CD8-positive, alpha-beta memory T cell (primary cell): ENCODE results near the gene CDK19. TPM values are rescaled to one million over a fixed set of nuclear protein-coding genes. Genes with fewer than 3 reads are reported as not detected.
A peak's percentile ranks its signal among the peaks of the same experiment; 100 is the strongest.
"Not testable (repeated sequence)": the region's sequence is repeated elsewhere in the genome, so short reads cannot be mapped to it uniquely, and the experiment has no call there.

ENCODE experiments used
- CTCF ChIA-PET: fragments of 350-600 bp; sonication (Branson Sonifier 250); formaldehyde crosslinking; loops from one replicate; lab custom pipeline; 2021; ENCODE audit warnings: antibody characterized with exemption; lab: Charles Lee
- POLR2A ChIA-PET: fragments of 350-600 bp; sonication (Branson Sonifier 250); formaldehyde crosslinking; loops from one replicate; lab custom pipeline; 2021; ENCODE audit warnings: antibody characterized with exemption; lab: Charles Lee
- DNase-seq, 5 donors: peaks; one replicate each; pipeline versions ENCODE4 v3.0.0 to v3.0.0-alpha.2; 2020 to 2022; ENCODE audit warnings: mixed read lengths in 1 of 5
- H3K27ac ChIP-seq: one replicate; pipeline ENCODE4 v1.7.0; 2013; ENCODE audit warnings: low read depth, mild to moderate bottlenecking, low read length, moderate library complexity
- H3K27me3 ChIP-seq: 2 replicates; pipeline ENCODE4 v1.7.0; 2013; ENCODE audit warnings: low read length, mild to moderate bottlenecking; ENCODE audit not compliant: insufficient read depth, poor library complexity, severe bottlenecking
- H3K36me3 ChIP-seq: 2 replicates; pipeline ENCODE4 v1.7.0; 2013; ENCODE audit warnings: mild to moderate bottlenecking, low read length, moderate library complexity; ENCODE audit not compliant: insufficient read depth
- H3K4me1 ChIP-seq: 2 replicates; pipeline ENCODE4 v1.7.0; 2013; ENCODE audit warnings: mild to moderate bottlenecking, low read length, moderate library complexity; ENCODE audit not compliant: insufficient read depth
- H3K4me3 ChIP-seq: 2 replicates; pipeline ENCODE4 v1.7.0; 2013; ENCODE audit warnings: mild to moderate bottlenecking, low read length
- H3K9me3 ChIP-seq: 2 replicates; pipeline ENCODE4 v1.7.0; 2013; ENCODE audit warnings: mild to moderate bottlenecking, low read length
- H3K27ac Mint-ChIP-seq, 8 donors: one replicate each; pipeline ENCODE4 v1.8.0; 2020 to 2021; ENCODE audit warnings: mixed read lengths in 8 of 8, mild to moderate bottlenecking in 6 of 8, inconsistent platforms in 3 of 8, moderate library complexity in 3 of 8
- H3K27me3 Mint-ChIP-seq, 2 donors: one replicate each; pipeline ENCODE4 v1.8.0; 2020 to 2021; ENCODE audit warnings: mixed read lengths in 2 of 2, mild to moderate bottlenecking in 1 of 2, moderate library complexity in 1 of 2
- H3K36me3 Mint-ChIP-seq, 3 donors: one replicate each; pipeline ENCODE4 v1.8.0; 2020 to 2021; ENCODE audit warnings: mixed read lengths in 3 of 3, inconsistent platforms in 1 of 3, mild to moderate bottlenecking in 1 of 3
- H3K4me1 Mint-ChIP-seq, 3 donors: one replicate each; pipeline ENCODE4 v1.8.0; 2020 to 2021; ENCODE audit warnings: mixed read lengths in 3 of 3, inconsistent platforms in 1 of 3, mild to moderate bottlenecking in 1 of 3
- H3K4me3 Mint-ChIP-seq, 7 donors: one replicate each; pipeline ENCODE4 v1.8.0; 2020 to 2021; ENCODE audit warnings: mixed read lengths in 7 of 7, mild to moderate bottlenecking in 6 of 7, moderate library complexity in 4 of 7, inconsistent platforms in 2 of 7
- H3K9me3 Mint-ChIP-seq, 5 donors: one replicate each; pipeline ENCODE4 v1.8.0; 2020 to 2022; ENCODE audit warnings: mixed read lengths in 5 of 5, mild to moderate bottlenecking in 3 of 5, moderate library complexity in 2 of 5, inconsistent platforms in 1 of 5
- polyA plus RNA-seq: library from polyadenylated mRNA; unstranded; fragments of 300-500 nt; fragmentation: Illumina TruSeq; gene quantifications from one replicate; pipeline ENCODE4 v1.2.3, GENCODE V29; 2021
- total RNA-seq, 2 experiments: library from RNA; stranded (reverse); gene quantifications; one replicate each; pipeline ENCODE4 v1.2.3, GENCODE V29; 2021

CDK19 gene
- total and polyA plus RNA-seq, 3 experiments from 2014 or later: 2.1 to 9.1 (median 8.4) TPM

DNA sequence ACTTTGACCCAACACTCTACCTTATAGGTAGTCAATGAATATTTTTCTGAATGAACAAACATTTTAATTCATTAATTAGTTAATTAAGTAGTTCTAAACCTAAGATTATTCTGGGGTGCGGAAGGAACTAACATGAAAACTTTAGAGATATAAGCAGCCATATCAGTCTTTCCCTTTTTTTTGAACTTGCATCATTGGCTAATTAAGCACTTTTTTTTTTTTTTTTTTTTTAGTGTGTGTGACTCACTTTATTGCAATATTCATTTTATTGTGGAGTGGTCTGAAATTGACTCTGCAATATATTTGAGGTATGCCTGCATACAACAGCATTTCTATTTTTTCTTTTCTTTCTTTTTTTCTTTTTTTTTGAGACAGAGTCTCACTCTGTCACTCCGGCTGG lies 37.5 kb upstream of the CDK19 start:
- ChIA-PET POLR2A (no interaction called here), CTCF (interaction anchor here (1.4 kb wide), 1 partner anchor 43 kb away, joined by 3 read pairs; no protein-coding TSS in a partner anchor)
- Histone ChIP-seq H3K9me3 (no peaks in the 10 kb centered on the region), H3K4me1 (no peaks in the 10 kb centered on the region), H3K27me3 (no peaks in the 10 kb centered on the region), H3K27ac (no peak overlapping the region), H3K4me3 (no peak overlapping the region), H3K36me3 (no peaks in the 10 kb centered on the region)
- no peak overlapping the region for H3K4me3 Mint-ChIP-seq
- no peaks in the 10 kb centered on the region for H3K36me3 Mint-ChIP-seq
- H3K4me1 Mint-ChIP-seq: no peaks in the 10 kb centered on the region
- no peaks in the 10 kb centered on the region for H3K9me3 Mint-ChIP-seq
- H3K27ac Mint-ChIP-seq: peak overlapping the region in 1 of 8 donors; percentile 82
- peaks cover 0 to 2% of the 10 kb centered on the region in 2 donors for H3K27me3 Mint-ChIP-seq
- DNase-seq: no peak

- Histone ChIP-seq H3K36me3 (no peaks in the 10 kb centered on the region), H3K27ac (no peak overlapping the region), H3K4me3 (no peak overlapping the region), H3K27me3 (no peaks in the 10 kb centered on the region), H3K4me1 (no peaks in the 10 kb centered on the region), H3K9me3 (no peaks in the 10 kb centered on the region)
- no peak for DNase-seq
- Mint-ChIP-seq H3K36me3 (no peaks in the 10 kb centered on the region), H3K9me3 (no peaks in the 10 kb centered on the region), H3K27me3 (peaks cover 0 to 2% of the 10 kb centered on the region in 2 donors), H3K27ac (no peak overlapping the region), H3K4me3 (no peak overlapping the region), H3K4me1 (no peaks in the 10 kb centered on the region)
- ChIA-PET CTCF (interaction anchor here (1.2 kb wide), 1 partner anchor 120 kb away, joined by 3 read pairs; no protein-coding TSS in a partner anchor), POLR2A (no interaction called here)
Measured at GRCh38 chr6:110849781-110850180, 34.5 kb upstream of the CDK19 start.

DNA sequence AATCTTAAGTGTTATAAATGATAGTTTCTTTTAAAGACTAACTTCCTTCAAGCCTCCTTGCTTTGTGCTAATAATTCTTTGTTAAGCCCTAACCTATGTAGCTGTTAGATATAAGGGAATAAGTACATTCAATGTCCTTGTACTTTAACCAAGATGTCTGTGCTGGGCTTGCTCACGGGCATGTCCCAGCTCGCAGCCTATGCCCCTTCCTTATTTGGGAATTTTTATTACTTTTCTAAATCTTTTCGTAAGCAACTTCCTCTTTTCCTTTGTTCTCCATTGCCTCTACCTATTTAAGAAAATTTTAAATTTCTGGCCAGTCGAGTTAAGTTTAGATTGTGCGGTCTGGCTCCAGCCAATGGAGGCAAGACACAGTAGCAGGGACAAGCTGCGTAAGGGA lies 26.0 kb upstream of the CDK19 start:
- CTCF ChIA-PET: no interaction called here
- Mint-ChIP-seq H3K4me1 (no peaks in the 10 kb centered on the region), H3K27me3 (no peaks in the 10 kb centered on the region), H3K36me3 (no peaks in the 10 kb centered on the region), H3K27ac (no peak overlapping the region), H3K9me3 (no peaks in the 10 kb centered on the region), H3K4me3 (no peak overlapping the region)
- POLR2A ChIA-PET: no interaction called here
- H3K27me3 ChIP-seq: no peaks in the 10 kb centered on the region
- no peak overlapping the region for H3K27ac ChIP-seq
- no peak overlapping the region for H3K4me3 ChIP-seq
- DNase-seq: no peak
- no peaks in the 10 kb centered on the region for H3K36me3 ChIP-seq
- no peaks in the 10 kb centered on the region for H3K9me3 ChIP-seq
- no peaks in the 10 kb centered on the region for H3K4me1 ChIP-seq

DNA sequence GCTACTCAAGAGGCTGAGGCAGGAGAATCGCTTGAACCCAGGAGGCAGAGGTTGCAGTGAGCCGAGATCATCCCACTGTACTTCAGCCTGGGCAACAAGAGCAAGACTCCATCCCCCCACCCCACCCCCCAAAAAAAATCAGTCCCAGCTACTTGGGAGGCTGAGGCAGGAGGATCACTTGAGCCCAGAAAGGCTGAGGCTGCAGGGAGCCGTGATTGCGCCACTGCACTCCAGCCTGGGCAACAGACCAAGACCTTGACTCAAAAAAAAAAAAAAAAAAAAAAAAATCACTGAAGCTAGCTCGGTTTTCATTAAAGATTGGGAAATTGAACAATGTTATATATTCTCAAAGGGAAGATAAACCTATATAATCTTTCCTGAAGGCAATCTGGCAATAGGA lies 20.5 kb upstream of the CDK19 start:
- H3K36me3 Mint-ChIP-seq, H3K36me3 ChIP-seq, DNase-seq, H3K27me3 ChIP-seq, H3K27ac Mint-ChIP-seq, H3K27me3 Mint-ChIP-seq, H3K4me3 Mint-ChIP-seq, CTCF ChIA-PET, H3K4me1 ChIP-seq, H3K4me3 ChIP-seq, H3K4me1 Mint-ChIP-seq, H3K9me3 ChIP-seq, H3K9me3 Mint-ChIP-seq, H3K27ac ChIP-seq: not testable (repeated sequence)
- POLR2A ChIA-PET: interaction anchor here (0.6 kb wide), 1 partner anchor 47 kb away, joined by 3 read pairs; no protein-coding TSS in a partner anchor

DNA sequence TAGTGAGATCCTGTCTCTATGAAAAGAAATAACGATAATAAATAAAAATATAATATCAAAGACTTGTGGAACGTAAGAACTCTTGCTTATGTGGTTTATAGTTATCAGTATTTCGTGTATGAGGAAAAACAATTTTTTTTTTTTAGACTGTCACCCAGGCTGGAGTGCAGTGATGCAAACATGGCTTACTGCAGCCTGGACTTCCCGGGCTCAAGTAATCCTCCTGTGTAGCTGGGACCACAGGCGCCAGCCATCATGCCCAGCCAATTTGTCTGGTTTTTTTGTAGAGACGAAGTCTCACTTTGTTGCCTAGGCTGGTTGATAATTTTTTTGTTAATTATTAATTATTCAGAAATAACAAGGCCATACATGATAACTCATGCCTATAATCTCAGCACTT lies 18.6 kb upstream of the CDK19 start:
- Histone ChIP-seq H3K4me3 (no peak overlapping the region), H3K36me3 (no peaks in the 10 kb centered on the region), H3K4me1 (no peaks in the 10 kb centered on the region), H3K27ac (no peak overlapping the region), H3K27me3 (no peaks in the 10 kb centered on the region), H3K9me3 (no peaks in the 10 kb centered on the region)
- H3K4me3 Mint-ChIP-seq: no peak overlapping the region
- no peaks in the 10 kb centered on the region for H3K4me1 Mint-ChIP-seq
- no peaks in the 10 kb centered on the region for H3K36me3 Mint-ChIP-seq
- peak overlapping the region in 1 of 8 donors; percentile 54 for H3K27ac Mint-ChIP-seq
- no peak for DNase-seq
- H3K27me3 Mint-ChIP-seq: no peaks in the 10 kb centered on the region
- CTCF ChIA-PET: no interaction called here
- no peaks in the 10 kb centered on the region for H3K9me3 Mint-ChIP-seq
- POLR2A ChIA-PET: no interaction called here

GRCh38 chr6:110831405-110831804 lies 16.1 kb upstream of the CDK19 start:
- Histone ChIP-seq H3K27me3 (no peaks in the 10 kb centered on the region), H3K27ac (no peak overlapping the region), H3K4me3 (no peak overlapping the region), H3K4me1 (no peaks in the 10 kb centered on the region), H3K36me3 (no peaks in the 10 kb centered on the region), H3K9me3 (no peaks in the 10 kb centered on the region)
- Mint-ChIP-seq H3K36me3 (no peaks in the 10 kb centered on the region), H3K9me3 (no peaks in the 10 kb centered on the region), H3K4me3 (no peak overlapping the region), H3K4me1 (no peaks in the 10 kb centered on the region), H3K27me3 (no peaks in the 10 kb centered on the region), H3K27ac (no peak overlapping the region)
- ChIA-PET CTCF (no interaction called here), POLR2A (interaction anchor here (0.6 kb wide), 1 partner anchor 36 kb away, joined by 3 read pairs; no protein-coding TSS in a partner anchor)
- DNase-seq: no peak

- Mint-ChIP-seq H3K4me3 (no peak overlapping the region), H3K27me3 (no peaks in the 10 kb centered on the region), H3K4me1 (no peaks in the 10 kb centered on the region), H3K36me3 (no peaks in the 10 kb centered on the region), H3K27ac (no peak overlapping the region), H3K9me3 (no peaks in the 10 kb centered on the region)
- H3K27ac ChIP-seq: no peak overlapping the region
- no peaks in the 10 kb centered on the region for H3K36me3 ChIP-seq
- H3K4me1 ChIP-seq: no peaks in the 10 kb centered on the region
- DNase-seq: no peak
- no peaks in the 10 kb centered on the region for H3K9me3 ChIP-seq
- no peak overlapping the region for H3K4me3 ChIP-seq
- no peaks in the 10 kb centered on the region for H3K27me3 ChIP-seq
- POLR2A ChIA-PET: no interaction called here
- CTCF ChIA-PET: interaction anchor here (1.0 kb wide), 1 partner anchor 14 kb away, joined by 5 read pairs; the partner anchor contains the start of gene CDK19
Measured at GRCh38 chr6:110828396-110828795, 13.1 kb upstream of the CDK19 start.

DNA sequence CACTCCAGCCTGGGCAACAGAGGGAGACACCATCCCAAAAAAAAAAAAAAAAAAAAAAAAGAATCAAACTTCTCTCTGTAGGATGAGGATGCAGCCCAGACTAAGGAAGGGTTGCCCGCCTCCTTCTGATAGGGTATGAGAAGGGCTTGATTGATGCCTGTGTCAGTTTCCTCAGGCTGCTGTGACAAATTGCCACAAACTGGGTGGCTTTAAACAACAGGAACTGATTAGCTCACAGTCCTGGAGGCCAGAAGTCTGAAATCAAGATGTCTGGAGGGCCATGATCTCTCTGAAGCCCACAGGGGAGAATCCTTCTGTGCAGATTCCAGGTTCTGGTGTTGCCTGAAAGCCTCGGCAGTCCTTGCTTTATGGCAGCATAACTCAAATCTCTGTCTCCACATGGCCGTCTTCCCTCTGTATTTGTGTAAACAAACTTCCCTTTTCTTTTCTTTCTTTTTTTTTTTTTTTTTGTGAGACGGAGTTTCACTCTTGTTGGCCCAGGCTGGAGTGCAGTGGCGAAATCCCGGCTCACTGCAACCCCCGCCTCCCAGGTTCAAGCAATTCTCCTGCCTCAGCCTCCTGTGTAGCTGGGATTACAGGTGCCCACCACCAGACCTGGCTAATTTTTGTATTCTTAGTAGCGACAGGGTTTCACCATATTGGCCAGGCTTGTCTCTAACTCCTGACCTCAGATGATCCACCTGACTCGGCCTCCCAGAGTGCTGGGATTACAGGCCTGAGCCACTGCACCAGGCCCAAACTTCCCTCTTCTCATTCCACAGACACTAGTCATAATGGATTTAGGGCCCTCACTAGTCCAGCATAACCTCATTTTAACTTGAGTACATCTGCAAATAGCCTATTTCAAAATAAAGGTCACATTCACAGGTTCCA lies 11.2 kb upstream of the CDK19 start:
- Histone ChIP-seq H3K9me3 (no peaks in the 10 kb centered on the region), H3K4me3 (no peak overlapping the region), H3K27me3 (no peaks in the 10 kb centered on the region), H3K36me3 (no peaks in the 10 kb centered on the region), H3K4me1 (no peaks in the 10 kb centered on the region), H3K27ac (no peak overlapping the region)
- no peak overlapping the region for H3K27ac Mint-ChIP-seq
- H3K36me3 Mint-ChIP-seq: no peaks in the 10 kb centered on the region
- ChIA-PET CTCF (interaction anchor here (0.7 to 0.8 kb wide), 2 partner anchors 11 to 424 kb away, joined by 3 read pairs; no protein-coding TSS in a partner anchor), POLR2A (interaction anchor here (0.7 kb wide), 1 partner anchor 43 kb away, joined by 4 read pairs; no protein-coding TSS in a partner anchor)
- no peak overlapping the region for H3K4me3 Mint-ChIP-seq
- H3K27me3 Mint-ChIP-seq: no peaks in the 10 kb centered on the region
- no peaks in the 10 kb centered on the region for H3K4me1 Mint-ChIP-seq
- no peaks in the 10 kb centered on the region for H3K9me3 Mint-ChIP-seq
- no peak for DNase-seq
